ENCODE data around the gene PACSIN2.
"Not testable (repeated sequence)": the region's sequence is repeated elsewhere in the genome, so short reads cannot be mapped to it uniquely, and the experiment has no call there.

PACSIN2 gene

GRCh38 chr22:43009444-43009843 lies 5.5 kb downstream of the PACSIN2 start:
- no peak for DNase-seq

GRCh38 chr22:43008921-43009320 lies 6.0 kb downstream of the PACSIN2 start:
- no peak for DNase-seq

- DNase-seq = no peak
These were observed 6.4 kb downstream of the PACSIN2 start for GRCh38 chr22:43008509-43008908.

GRCh38 chr22:43007519-43008102 lies 7.3 kb downstream of the PACSIN2 start:
- DNase-seq = peak; percentile 96

- no peak for DNase-seq
These were observed 8.2 kb downstream of the PACSIN2 start for GRCh38 chr22:43006753-43007152.

- DNase-seq = no peak
These were observed 8.9 kb downstream of the PACSIN2 start for GRCh38 chr22:43006016-43006505.

- no peak for DNase-seq
These were observed 9.8 kb downstream of the PACSIN2 start for GRCh38 chr22:43005106-43005505.

- peak; percentile 93 for DNase-seq
These were observed 10.4 kb downstream of the PACSIN2 start for GRCh38 chr22:43004362-43005035.

GRCh38 chr22:43002202-43002586 lies 12.8 kb downstream of the PACSIN2 start:
- DNase-seq = peak; percentile 57

- DNase-seq = peak; percentile 39
These were observed 13.4 kb downstream of the PACSIN2 start for GRCh38 chr22:43001271-43002201.

GRCh38 chr22:43000441-43001175 lies 14.3 kb downstream of the PACSIN2 start:
- DNase-seq = no peak

GRCh38 chr22:42997582-42998090 lies 17.3 kb downstream of the PACSIN2 start:
- DNase-seq = no peak

- DNase-seq = peak; percentile 39
These were observed 18.1 kb downstream of the PACSIN2 start for GRCh38 chr22:42996646-42997365.

- not testable (repeated sequence) for DNase-seq
These were observed 19.3 kb downstream of the PACSIN2 start for GRCh38 chr22:42995654-42996053.

GRCh38 chr22:42994917-42995562 lies 19.9 kb downstream of the PACSIN2 start:
- peak; percentile 77 for DNase-seq

- DNase-seq = no peak
These were observed 20.6 kb downstream of the PACSIN2 start for GRCh38 chr22:42994276-42994916.

- DNase-seq = peak; percentile 44
These were observed 21.2 kb downstream of the PACSIN2 start for GRCh38 chr22:42993651-42994275.

GRCh38 chr22:42992886-42993479 lies 22.0 kb downstream of the PACSIN2 start:
- no peak for DNase-seq

GRCh38 chr22:42992092-42992491 lies 22.9 kb downstream of the PACSIN2 start:
- no peak for DNase-seq
